HCT116 (cell line): ENCODE results near the gene AARSD1. TPM values are rescaled to one million over a fixed set of nuclear protein-coding genes. Genes with fewer than 3 reads are reported as not detected.

Source experiments
- ATAC-seq: fragments of 200-7000 bp; cut with Tn5 transposase; 2 replicates; pipeline ENCODE4 v1.9.1; 2020; ENCODE audit warnings: mild to moderate bottlenecking, moderate library complexity
- BruUV-seq: library from RNA; stranded (reverse); fragments of 400-500 nt; replicated peaks from 2 replicates; lab custom pipeline; 2021; lab: Mats Ljungman, UMichigan
- CTCF ChIA-PET: fragments of 300-600 bp; sonication (Branson Sonifier 250); formaldehyde crosslinking; loops from one replicate; lab custom pipeline; 2021; ENCODE audit warnings: antibody characterized with exemption; lab: Charles Lee
- POLR2A ChIA-PET: fragments of 300-600, 350-600 bp; sonication (Branson Sonifier 250); formaldehyde crosslinking; loops from one replicate; lab custom pipeline; 2021; ENCODE audit warnings: antibody characterized with exemption; lab: Charles Lee
- RAD21 ChIA-PET, 2 experiments: fragments of 300-600 bp; sonication (Branson Sonifier 250); formaldehyde crosslinking; loops; one replicate each; lab custom pipeline; 2023; ENCODE audit warnings: low total read pairs in 2 of 2; ENCODE audit not compliant: uncharacterized antibody in 2 of 2, unreplicated experiment in 2 of 2, low non-redundant PET in 1 of 2; lab: Charles Lee
- DNase-seq: peaks from one replicate; pipeline ENCODE4 v3.0.0-alpha.2; 2010; ENCODE audit warnings: low read depth, low spot score
- H2AFZ ChIP-seq: fragments of 200-600 bp; shearing (Covaris generic), sonication (generic); 2 replicates; pipeline ENCODE4 v1.6.1; 2017; ENCODE audit warnings: low read depth, mixed run types, mixed read lengths, antibody characterized with exemption, low read length; ENCODE audit not compliant: poor library complexity, severe bottlenecking
- H3K27ac ChIP-seq: 2 replicates; pipeline ENCODE4 v1.5.1; 2012; ENCODE audit warnings: low read depth, low read length
- H3K27me3 ChIP-seq: fragments of 200-600 bp; sonication (generic); 2 replicates; pipeline ENCODE4 v1.6.1; 2016; ENCODE audit warnings: mixed run types, low read length, mixed read lengths; ENCODE audit not compliant: insufficient read depth
- H3K36me3 ChIP-seq, 2 experiments: fragments of 200-500 bp in 1 of 2; fragments of 200-600 bp in 1 of 2; sonication (Bioruptor generic) in 1 of 2; sonication (generic) in 1 of 2; 2 replicates each; pipeline versions ENCODE4 v1.5.1 to v1.6.1; 2014 to 2016; ENCODE audit warnings: low read length in 2 of 2, inconsistent platforms in 1 of 2, mixed read lengths in 1 of 2, mixed run types in 1 of 2; ENCODE audit not compliant: insufficient read depth in 2 of 2, control insufficient read depth in 1 of 2
- H3K4me1 ChIP-seq, 2 experiments: fragments of 200-600 bp in 1 of 2; sonication (generic) in 1 of 2; 2 replicates each; pipeline versions ENCODE4 v1.5.1 to v1.6.1; 2012 to 2017; ENCODE audit warnings: low read length in 2 of 2, inconsistent platforms in 1 of 2, mild to moderate bottlenecking in 1 of 2, mixed read lengths in 1 of 2, mixed run types in 1 of 2, moderate library complexity in 1 of 2; ENCODE audit not compliant: insufficient read depth in 2 of 2, control insufficient read depth in 1 of 2
- H3K4me2 ChIP-seq: fragments of 200-600 bp; sonication (generic); 2 replicates; pipeline ENCODE4 v1.6.1; 2017; ENCODE audit warnings: mixed run types, low read length, mixed read lengths
- H3K4me3 ChIP-seq, 2 experiments: fragments of 200-600 bp in 1 of 2; sonication (generic) in 1 of 2; replicated peaks in 1 of 2; 2 replicates each; pipeline ENCODE4 v1.5.1; 2011 to 2016; ENCODE audit warnings: low read length in 2 of 2, control low read depth in 1 of 2, low read depth in 1 of 2, mild to moderate bottlenecking in 1 of 2, mixed read lengths in 1 of 2, mixed run types in 1 of 2
- H3K79me2 ChIP-seq: fragments of 200-600 bp; sonication (generic); 2 replicates; pipeline ENCODE4 v1.6.1; 2017; ENCODE audit warnings: mild to moderate bottlenecking, mixed run types, low read length, moderate library complexity, mixed read lengths; ENCODE audit not compliant: insufficient read depth
- H3K9ac ChIP-seq: fragments of 200-600 bp; sonication (generic); 2 replicates; pipeline ENCODE4 v1.6.1; 2016; ENCODE audit warnings: low read length, mixed read lengths
- H3K9me2 ChIP-seq: fragments of 200-600 bp; sonication (generic), shearing (Covaris generic); 2 replicates; pipeline ENCODE4 v1.6.1; 2017; ENCODE audit warnings: mixed run types, mild to moderate bottlenecking, moderate library complexity; ENCODE audit not compliant: insufficient read depth
- H3K9me3 ChIP-seq, 2 experiments: fragments of 200-500 bp in 1 of 2; fragments of 200-600 bp in 1 of 2; sonication (Bioruptor generic) in 1 of 2; sonication (generic) in 1 of 2; 2 replicates each; pipeline ENCODE4 v1.6.1; 2014 to 2017; ENCODE audit warnings: low read length in 2 of 2, mixed read lengths in 2 of 2, inconsistent platforms in 1 of 2, low read depth in 1 of 2, mild to moderate bottlenecking in 1 of 2, mixed run types in 1 of 2, moderate library complexity in 1 of 2; ENCODE audit not compliant: control insufficient read depth in 1 of 2, insufficient read depth in 1 of 2
- H4K20me1 ChIP-seq: fragments of 200-600 bp; sonication (generic), shearing (Covaris generic); 2 replicates; pipeline ENCODE4 v1.6.1; 2017; ENCODE audit warnings: mixed run types, mild to moderate bottlenecking, moderate library complexity; ENCODE audit not compliant: insufficient read depth
- CEBPB ChIP-seq: IDR thresholded peaks from 2 replicates; pipeline ENCODE4 v1.6.1; 2012; ENCODE audit warnings: low read depth
- CTCF ChIP-seq, 3 experiments: fragments of 200-600 bp in 1 of 3; sonication (generic) in 1 of 3; IDR thresholded peaks in 2 of 3; conservative IDR thresholded peaks in 1 of 3; 2 replicates each; pipeline ENCODE4 v1.5.1; 2012 to 2017; ENCODE audit warnings: low read depth in 2 of 3, low read length in 2 of 3, antibody characterized with exemption in 1 of 3, borderline replicate concordance in 1 of 3, control low read depth in 1 of 3, mild to moderate bottlenecking in 1 of 3, mixed read lengths in 1 of 3, mixed run types in 1 of 3, moderate library complexity in 1 of 3; ENCODE audit not compliant: insufficient read depth in 1 of 3
- FOSL1 ChIP-seq: IDR thresholded peaks from 2 replicates; pipeline ENCODE4 v1.6.1; 2012; ENCODE audit warnings: low read depth
- MAX ChIP-seq: IDR thresholded peaks from 2 replicates; pipeline ENCODE4 v1.6.1; 2012
- POLR2AphosphoS5 ChIP-seq: IDR thresholded peaks from 2 replicates; pipeline ENCODE4 v1.6.1; 2011; ENCODE audit warnings: mild to moderate bottlenecking, low read depth, low read length, moderate library complexity
- REST ChIP-seq: IDR thresholded peaks from 2 replicates; pipeline ENCODE4 v1.6.1; 2012; ENCODE audit warnings: low read depth
- SP1 ChIP-seq: IDR thresholded peaks from 2 replicates; pipeline ENCODE4 v1.6.1; 2012; ENCODE audit warnings: low read depth
- TCF7L2 ChIP-seq: IDR thresholded peaks from 2 replicates; pipeline ENCODE4 v1.7.0; 2011; ENCODE audit warnings: borderline replicate concordance, inconsistent platforms; ENCODE audit not compliant: insufficient read depth, insufficient read length; ENCODE audit errors: extremely low read depth
- ZBTB33 ChIP-seq: IDR thresholded peaks from 2 replicates; pipeline ENCODE4 v1.6.1; 2011; ENCODE audit warnings: mild to moderate bottlenecking, low read length, moderate library complexity; ENCODE audit not compliant: insufficient replicate concordance; ENCODE audit errors: extremely low read depth
- intact Hi-C: fragments of 100-400 bp; cut with micrococcal nuclease; formaldehyde crosslinking; loops from 2 replicates; pipeline ENCODE4 v1.10.0; 2022
- total RNA-seq: library from RNA; stranded (reverse); gene quantifications from one replicate; pipeline ENCODE4 v1.2.1, GENCODE V29; 2021; ENCODE audit not compliant: unreplicated experiment

Gene AARSD1
- total RNA-seq, 1 experiment from 2014 or later, result 65.9 TPM

GRCh38 chr17:42969001-42969581 lies 4.8 kb upstream of the AARSD1 start:
- no peak overlapping the region for H3K4me3 ChIP-seq
- no TSS peak for BruUV-seq
- H3K4me2 ChIP-seq, result no peak overlapping the region
- H3K4me1 ChIP-seq, result peaks cover 8 to 12% of the 10 kb centered on the region in 2 experiments; a peak in 3 of 4 replicates
- no peaks in the 10 kb centered on the region for H3K9me2 ChIP-seq
- peaks cover 1% of the 10 kb centered on the region for H3K79me2 ChIP-seq
- no peaks in the 10 kb centered on the region for H3K27me3 ChIP-seq
- ATAC-seq (no peak), DNase-seq (no peak)
- no peaks in the 10 kb centered on the region for H4K20me1 ChIP-seq
- CTCF ChIA-PET, result no interaction called here
- peak; percentile 43; the same call in 1 of the 2 replicates for TF ChIP-seq CEBPB
- TF ChIP-seq MAX, result no peak
- no peak overlapping the region for H3K9ac ChIP-seq
- POLR2A ChIA-PET, result interaction anchor here (1.4 kb wide), 1 partner anchor 29 kb away, joined by 3 read pairs; no protein-coding TSS in a partner anchor
- H3K27ac ChIP-seq, result no peak overlapping the region
- intact Hi-C loops, result no loop called here
- RAD21 ChIA-PET, result interaction anchor here in 1 of 2 experiments (1.9 kb wide), 1 partner anchor 29 kb away, joined by 4 read pairs; the partner anchor contains the start of gene RPL27
- no peaks in the 10 kb centered on the region for H3K9me3 ChIP-seq
- H2AFZ ChIP-seq, result no peak overlapping the region
- no peaks in the 10 kb centered on the region for H3K36me3 ChIP-seq

- RAD21 ChIA-PET, result no interaction called here
- no peaks in the 10 kb centered on the region for H3K9me2 ChIP-seq
- no peak overlapping the region for H3K9ac ChIP-seq
- H4K20me1 ChIP-seq, result no peaks in the 10 kb centered on the region
- no peaks in the 10 kb centered on the region for H3K36me3 ChIP-seq
- DNase-seq (no peak), ATAC-seq (no peak)
- H3K9me3 ChIP-seq, result no peaks in the 10 kb centered on the region
- no peak overlapping the region for H3K27ac ChIP-seq
- CTCF ChIA-PET, result no interaction called here
- intact Hi-C loops, result no loop called here
- H3K4me3 ChIP-seq, result no peak overlapping the region
- H2AFZ ChIP-seq, result no peak overlapping the region
- peaks cover 13% of the 10 kb centered on the region for H3K79me2 ChIP-seq
- H3K4me1 ChIP-seq, result peaks cover 8 to 18% of the 10 kb centered on the region in 2 experiments; a peak in 3 of 4 replicates
- TF ChIP-seq FOSL1 (no peak), REST (no peak), CTCF (IDR thresholded peaks at IDR 0.05 in 2 of 3, conservative IDR thresholded peaks at IDR 0.05 in 1 of 3; ENCODE audit: borderline replicate concordance in 1 of 3, insufficient read depth in 1 of 3, low read depth in 2 of 3, low read length in 2 of 3) (no peak), ZBTB33 (no peak), TCF7L2 (no peak), SP1 (no peak), POLR2AphosphoS5 (no peak), MAX (no peak), CEBPB (no peak)
- POLR2A ChIA-PET, result interaction anchor here (1.2 to 1.4 kb wide), 2 partner anchors 30 to 342 kb away, joined by 3 read pairs; no protein-coding TSS in a partner anchor
- BruUV-seq, result no TSS peak
- H3K27me3 ChIP-seq, result no peaks in the 10 kb centered on the region
- H3K4me2 ChIP-seq, result no peak overlapping the region
These were observed 3.7 kb upstream of the AARSD1 start for GRCh38 chr17:42967925-42968324.
